Astrocyte of the cerebellum (primary cell): ENCODE data around the gene SLC18A2.

Source experiments
- DNase-seq: peaks from one replicate; pipeline ENCODE4 v3.0.0-alpha.2; 2011; ENCODE audit warnings: low read depth
- H3K4me3 ChIP-seq: 2 replicates; pipeline ENCODE4 v1.5.1; 2011; ENCODE audit warnings: mild to moderate bottlenecking, low read depth, low read length, moderate library complexity
- in situ Hi-C: cut with HindIII; loops from 2 replicates; pipeline ENCODE4 v1.10.0; 2017; ENCODE audit warnings: low sequenced_read_pairs
- TF ChIP-seq, protein P1 (sequence below): IDR thresholded peaks from 2 replicates; pipeline ENCODE4 v1.5.1; 2012; ENCODE audit warnings: low read length, low read depth, moderate library complexity, mild to moderate bottlenecking; ENCODE audit errors: missing control alignments

Gene SLC18A2

DNA sequence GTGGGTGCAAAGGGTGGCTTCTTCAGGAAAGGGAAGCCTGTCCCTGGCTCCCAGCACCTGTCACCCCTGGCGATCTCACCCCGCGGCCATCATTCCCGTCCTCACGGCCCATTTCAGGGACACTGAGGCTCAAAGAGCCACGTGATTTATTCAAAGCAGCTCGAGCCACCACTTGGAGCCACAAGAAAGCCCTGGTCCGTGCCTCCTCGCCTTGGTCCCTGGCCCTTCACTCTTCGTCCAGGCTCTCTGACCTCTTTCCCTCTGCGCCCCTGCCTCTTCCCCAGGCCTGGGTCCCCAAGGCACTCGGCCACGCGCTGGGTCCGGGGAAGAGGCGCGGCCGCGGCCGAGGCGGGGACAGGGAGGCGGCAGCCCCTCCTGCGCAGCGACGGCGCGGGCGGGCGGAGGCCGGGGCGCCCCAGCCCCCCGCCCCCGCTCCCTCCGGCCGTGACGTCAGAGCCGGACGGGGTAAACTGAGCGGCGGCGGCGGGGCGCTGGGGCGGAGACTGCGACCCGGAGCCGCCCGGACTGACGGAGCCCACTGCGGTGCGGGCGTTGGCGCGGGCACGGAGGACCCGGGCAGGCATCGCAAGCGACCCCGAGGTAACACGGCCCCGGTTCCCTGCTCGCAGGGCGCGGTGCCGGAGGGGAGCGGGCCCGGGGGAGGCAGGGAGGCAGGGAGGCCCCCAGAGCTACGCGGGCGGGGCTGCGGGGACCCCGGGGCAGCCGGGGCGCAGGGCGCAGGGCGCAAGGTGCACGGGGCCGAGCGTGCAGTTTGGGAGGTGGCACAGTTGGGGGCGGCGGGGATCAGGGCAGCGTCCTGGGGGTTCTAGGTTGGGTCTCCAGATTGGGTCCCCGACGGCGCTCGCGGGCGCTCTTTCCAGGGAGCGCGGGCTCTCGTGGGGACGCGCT is at the start of gene SLC18A2:
SLC18A2 (plus strand) TSS at position 494 of the 909 bp plus-strand sequence. CDS start 580 bp downstream, outside the sequence.
- DNase-seq: no peak
- TF ChIP-seq, protein P1, sequence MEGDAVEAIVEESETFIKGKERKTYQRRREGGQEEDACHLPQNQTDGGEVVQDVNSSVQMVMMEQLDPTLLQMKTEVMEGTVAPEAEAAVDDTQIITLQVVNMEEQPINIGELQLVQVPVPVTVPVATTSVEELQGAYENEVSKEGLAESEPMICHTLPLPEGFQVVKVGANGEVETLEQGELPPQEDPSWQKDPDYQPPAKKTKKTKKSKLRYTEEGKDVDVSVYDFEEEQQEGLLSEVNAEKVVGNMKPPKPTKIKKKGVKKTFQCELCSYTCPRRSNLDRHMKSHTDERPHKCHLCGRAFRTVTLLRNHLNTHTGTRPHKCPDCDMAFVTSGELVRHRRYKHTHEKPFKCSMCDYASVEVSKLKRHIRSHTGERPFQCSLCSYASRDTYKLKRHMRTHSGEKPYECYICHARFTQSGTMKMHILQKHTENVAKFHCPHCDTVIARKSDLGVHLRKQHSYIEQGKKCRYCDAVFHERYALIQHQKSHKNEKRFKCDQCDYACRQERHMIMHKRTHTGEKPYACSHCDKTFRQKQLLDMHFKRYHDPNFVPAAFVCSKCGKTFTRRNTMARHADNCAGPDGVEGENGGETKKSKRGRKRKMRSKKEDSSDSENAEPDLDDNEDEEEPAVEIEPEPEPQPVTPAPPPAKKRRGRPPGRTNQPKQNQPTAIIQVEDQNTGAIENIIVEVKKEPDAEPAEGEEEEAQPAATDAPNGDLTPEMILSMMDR: no peak
- in situ Hi-C loops: no loop called here
- H3K4me3 ChIP-seq: no peak within 1 kb of the TSS

DNA sequence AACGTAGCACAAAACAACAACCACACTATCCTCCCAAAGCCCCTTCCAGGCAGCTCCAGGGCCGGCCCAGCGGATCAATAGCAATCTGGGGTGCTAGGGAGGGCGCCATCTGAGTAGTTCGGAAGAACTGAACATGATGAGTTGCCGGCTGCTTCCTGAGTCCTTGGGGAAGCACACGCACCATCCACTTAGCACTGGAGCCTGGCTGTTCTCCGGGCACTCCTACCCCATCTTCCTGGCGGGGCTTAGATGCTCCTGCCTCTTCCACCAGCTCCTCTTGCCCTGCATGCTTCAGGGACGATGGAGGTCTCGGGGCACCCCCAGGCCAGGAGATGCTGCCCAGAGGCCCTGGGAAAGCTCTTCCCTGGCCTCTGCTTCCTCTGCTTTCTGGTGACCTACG is 43.7 kb upstream of the SLC18A2 start, which contains the start of gene KCNK18:
KCNK18 (plus strand) TSS at position 301 of the 400 bp plus-strand sequence; CDS start at position 301, 0 bp downstream.
- TF ChIP-seq, protein P1: no peak
- in situ Hi-C loops: no loop called here
- H3K4me3 ChIP-seq: no peak within 1 kb of the TSS
- DNase-seq: no peak

DNA sequence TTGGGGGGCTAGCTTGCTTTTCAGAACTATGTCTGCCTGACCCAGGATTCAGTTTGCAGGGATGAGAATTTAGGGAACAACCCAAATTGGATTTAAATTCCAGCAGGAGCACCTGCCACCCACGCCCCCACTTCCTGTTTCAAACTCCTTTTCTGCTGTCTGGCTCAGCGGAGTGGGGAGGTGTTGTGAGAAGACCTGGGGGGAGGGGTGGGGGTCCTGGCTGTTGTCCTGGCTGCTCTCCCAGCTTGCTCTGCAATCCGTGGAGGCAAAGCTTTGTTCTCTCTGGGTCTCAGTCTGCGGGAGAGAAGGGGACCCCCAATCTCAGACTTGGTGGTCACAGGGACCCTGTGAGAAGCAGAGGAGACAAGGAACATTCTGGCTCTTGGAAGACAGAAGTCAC is 42.8 kb upstream of the SLC18A2 start:
- H3K4me3 ChIP-seq: no peak overlapping the region
- TF ChIP-seq, protein P1: no peak
- DNase-seq: no peak
- in situ Hi-C loops: no loop called here

DNA sequence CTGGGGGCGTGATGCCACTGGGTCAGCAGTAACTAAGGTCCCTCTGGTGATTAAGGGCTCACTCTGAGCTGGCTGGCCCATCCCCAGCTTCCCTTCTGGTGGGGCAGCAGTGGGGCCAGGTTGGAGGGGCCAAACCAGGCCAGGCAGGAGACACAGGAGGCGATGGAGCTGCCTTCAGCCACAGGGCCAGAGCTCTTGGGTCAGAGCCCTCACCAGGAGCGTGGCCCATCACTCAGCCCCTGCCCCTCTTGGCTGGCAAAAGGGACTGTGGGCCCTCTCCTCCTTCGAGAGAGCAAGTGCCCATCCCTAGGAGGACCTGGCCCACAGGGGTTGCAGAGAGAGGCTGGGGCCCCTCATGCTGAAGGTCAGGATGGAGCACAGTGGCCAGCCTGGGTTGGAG is 39.1 kb upstream of the SLC18A2 start:
- DNase-seq: no peak
- no peak overlapping the region for H3K4me3 ChIP-seq
- in situ Hi-C loops: loop anchor here (25.0 kb wide), 1 partner anchor 235 kb away; no protein-coding TSS in a partner anchor
- TF ChIP-seq, protein P1: no peak

DNA sequence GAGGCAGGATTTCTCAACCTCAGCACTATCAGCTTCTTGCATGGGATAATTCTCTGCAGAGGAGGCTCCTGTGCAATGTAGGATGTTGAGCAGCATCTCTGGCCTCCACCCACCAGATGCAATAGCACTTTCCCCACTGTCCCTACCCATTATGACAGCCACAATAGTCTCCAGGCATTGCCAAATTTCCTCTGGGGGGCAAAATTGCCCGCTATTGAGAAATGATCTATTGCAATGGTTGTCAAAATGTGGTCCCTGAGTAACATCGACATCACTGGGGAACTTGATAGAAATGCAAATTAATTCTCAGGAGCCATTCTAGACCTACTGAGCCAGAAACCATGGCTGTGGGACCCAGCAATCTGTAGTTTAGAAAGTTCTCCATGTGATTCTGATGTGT is 36.6 kb upstream of the SLC18A2 start:
- in situ Hi-C loops: loop anchor here (25.0 kb wide), 1 partner anchor 233 kb away; no protein-coding TSS in a partner anchor
- TF ChIP-seq, protein P1: no peak
- H3K4me3 ChIP-seq: no peak overlapping the region
- no peak for DNase-seq

DNA sequence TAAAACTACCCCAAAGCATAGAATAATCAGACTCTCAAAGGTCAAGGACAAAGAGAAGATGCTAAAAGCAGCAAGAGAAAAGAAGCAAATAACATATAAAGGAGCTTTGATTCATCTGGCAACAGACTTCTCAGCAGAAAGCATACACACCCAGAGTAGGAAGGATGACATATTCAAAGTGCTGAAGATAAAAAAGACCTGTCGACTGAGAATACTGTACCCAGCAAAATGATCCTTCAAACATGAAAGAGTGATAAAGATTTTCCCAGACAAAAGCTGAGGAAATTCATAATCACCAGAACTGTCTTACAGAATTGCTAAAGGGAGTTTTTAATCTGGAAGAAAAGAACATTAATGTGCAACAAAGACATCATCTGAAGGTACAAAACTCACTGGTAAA is 28.7 kb upstream of the SLC18A2 start:
- DNase-seq: no peak
- TF ChIP-seq, protein P1: no peak
- H3K4me3 ChIP-seq: no peak overlapping the region
- in situ Hi-C loops: loop anchor here (25.0 kb wide), 1 partner anchor 225 kb away; no protein-coding TSS in a partner anchor
